Stimulated activated CD8-positive, alpha-beta memory T cell treated with anti-CD3 and anti-CD28 coated beads, Interleukin-4, amount 100 ng/mL, for 4 hours (primary cell): ENCODE data around the gene LDB2.
"Not testable (repeated sequence)": the region's sequence is repeated elsewhere in the genome, so short reads cannot be mapped to it uniquely, and the experiment has no call there.

ENCODE experiments used
- DNase-seq, 2 donors: peaks; one replicate each; pipeline ENCODE4 v3.0.0-alpha.2; 2020; ENCODE audit warnings: low read depth in 2 of 2, low spot score in 1 of 2

LDB2 gene

DNA sequence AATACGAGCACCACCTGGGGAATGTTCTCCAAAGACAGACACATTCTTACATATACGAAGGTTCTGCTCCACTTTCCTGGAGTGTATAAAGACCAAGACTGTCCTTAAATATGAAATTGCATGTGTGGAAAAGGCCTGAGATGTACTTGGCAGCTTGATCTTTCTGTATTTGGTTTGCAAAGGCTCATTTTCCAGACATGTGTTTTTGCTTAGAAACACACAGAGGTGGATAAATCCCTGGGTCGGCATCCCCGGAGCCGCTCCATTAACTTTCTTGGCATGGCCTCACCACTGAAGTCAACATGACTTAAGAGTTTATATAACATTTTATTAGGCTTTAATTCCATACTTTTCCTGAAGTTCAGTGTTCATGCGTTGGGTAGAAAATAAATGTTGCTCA lies 239.4 kb downstream of the LDB2 start:
- no peak for DNase-seq

- no peak for DNase-seq
Measured at GRCh38 chr4:16658183-16658582, 240.3 kb downstream of the LDB2 start.

- DNase-seq: no peak
Measured at GRCh38 chr4:16655111-16655510, 243.3 kb downstream of the LDB2 start.

DNA sequence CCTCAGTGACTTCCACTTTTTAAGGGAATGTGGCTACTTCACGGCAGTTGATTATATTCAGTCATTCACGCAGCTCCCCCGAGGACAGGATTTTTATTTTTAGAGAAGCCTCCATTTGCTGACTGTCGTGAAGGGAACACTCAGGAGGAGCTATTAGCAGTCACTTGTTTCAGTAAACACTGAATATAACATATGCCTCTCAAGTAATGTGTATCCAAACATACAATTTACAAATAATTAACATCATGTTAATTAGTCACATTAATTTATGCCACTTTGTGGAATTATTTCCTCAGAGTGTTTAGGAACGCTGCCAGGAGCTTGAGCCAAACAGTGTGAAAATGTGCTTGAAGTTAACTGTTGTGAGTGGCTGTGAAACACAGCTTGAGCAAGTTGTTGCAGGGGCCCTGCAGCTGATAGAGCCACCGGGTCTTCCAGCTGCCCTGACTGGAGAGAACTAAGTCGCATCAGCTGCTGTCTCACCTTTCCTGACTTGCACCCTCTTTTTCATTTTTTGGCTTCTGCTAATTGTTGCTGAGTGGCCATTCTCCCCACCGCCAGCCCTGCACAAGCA lies 245.6 kb downstream of the LDB2 start:
- no peak for DNase-seq

DNA sequence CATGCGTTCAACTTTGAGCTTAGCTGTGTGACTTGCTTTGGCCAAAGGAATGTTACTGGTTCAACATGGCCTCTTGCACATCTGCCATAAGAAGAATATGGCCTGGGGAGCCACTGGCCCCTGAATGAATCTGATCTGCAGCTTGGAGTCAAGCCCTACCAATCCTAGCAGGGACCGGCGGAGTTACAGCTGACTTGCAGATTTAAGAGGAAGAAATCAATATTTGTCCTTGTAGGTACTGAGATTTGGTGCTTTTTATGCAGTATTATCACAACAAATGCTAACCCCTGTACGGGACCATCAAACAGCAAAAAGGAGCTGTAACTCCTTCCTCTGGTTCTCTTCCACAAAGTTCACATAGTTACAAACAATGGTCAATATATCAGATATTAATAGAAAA lies 252.0 kb downstream of the LDB2 start:
- DNase-seq: no peak

- DNase-seq: no peak
Measured at GRCh38 chr4:16643893-16644292, 254.6 kb downstream of the LDB2 start.

- no peak for DNase-seq
Measured at GRCh38 chr4:16642897-16643296, 255.5 kb downstream of the LDB2 start.

DNA sequence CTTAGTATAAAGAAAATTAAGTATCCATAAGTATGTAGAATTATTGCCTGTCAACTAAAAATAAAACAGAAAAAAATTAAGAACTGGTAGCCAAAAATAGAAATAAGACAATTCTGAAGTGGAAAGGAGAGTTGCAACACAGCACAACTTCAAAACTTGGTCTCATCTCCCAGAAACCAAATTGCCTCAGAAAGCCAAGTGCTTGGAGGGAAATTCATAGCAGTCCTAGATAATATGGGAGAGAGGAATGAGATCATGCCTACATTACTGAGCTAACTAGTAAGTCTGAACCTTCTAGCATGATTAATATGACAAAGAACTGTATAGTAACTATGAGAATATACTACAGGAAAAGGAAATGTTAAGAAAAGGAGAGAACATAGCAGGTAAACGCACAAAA lies 256.5 kb downstream of the LDB2 start:
- no peak for DNase-seq

GRCh38 chr4:16636912-16637630 lies 261.4 kb downstream of the LDB2 start:
- no peak for DNase-seq

DNA sequence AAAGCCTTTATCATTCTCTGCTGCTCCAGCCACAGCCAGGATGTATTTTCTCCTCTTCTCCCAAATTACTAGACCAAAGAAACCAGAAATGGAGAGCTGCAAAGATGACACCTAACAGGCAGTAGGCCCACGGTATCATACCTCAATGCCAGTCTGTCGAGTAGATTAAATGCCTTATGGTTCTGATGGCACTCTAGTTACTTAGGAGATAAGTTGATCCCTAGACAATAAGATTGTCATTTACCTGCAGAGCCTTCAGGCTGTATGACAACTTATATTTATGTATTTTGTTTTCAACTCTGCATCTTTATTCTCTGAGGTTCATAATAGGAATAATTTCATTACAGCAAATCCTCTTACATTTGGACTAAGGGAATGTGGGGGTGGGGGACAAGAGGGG lies 262.1 kb downstream of the LDB2 start:
- DNase-seq: no peak

DNA sequence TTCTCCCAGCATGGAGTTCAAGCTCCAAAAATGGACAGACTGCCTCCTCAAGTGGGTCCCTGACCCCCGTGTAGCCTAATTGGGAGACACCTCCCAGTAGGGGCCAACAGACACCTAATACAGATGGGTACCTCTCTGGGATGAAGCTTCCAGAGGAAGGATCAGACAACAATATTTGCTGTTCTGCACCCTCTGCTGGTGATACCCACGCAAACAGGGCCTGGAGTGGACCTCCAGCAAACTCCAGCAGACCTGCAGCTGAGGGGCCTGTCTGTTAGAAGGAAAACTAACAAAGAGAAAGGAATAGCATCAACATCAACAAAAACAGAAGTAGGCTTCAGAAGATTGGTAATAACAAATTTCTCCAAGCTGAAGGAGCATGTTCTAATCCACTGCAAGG lies 269.2 kb downstream of the LDB2 start:
- not testable (repeated sequence) for DNase-seq

GRCh38 chr4:16628835-16629234 lies 269.6 kb downstream of the LDB2 start:
- not testable (repeated sequence) for DNase-seq

DNA sequence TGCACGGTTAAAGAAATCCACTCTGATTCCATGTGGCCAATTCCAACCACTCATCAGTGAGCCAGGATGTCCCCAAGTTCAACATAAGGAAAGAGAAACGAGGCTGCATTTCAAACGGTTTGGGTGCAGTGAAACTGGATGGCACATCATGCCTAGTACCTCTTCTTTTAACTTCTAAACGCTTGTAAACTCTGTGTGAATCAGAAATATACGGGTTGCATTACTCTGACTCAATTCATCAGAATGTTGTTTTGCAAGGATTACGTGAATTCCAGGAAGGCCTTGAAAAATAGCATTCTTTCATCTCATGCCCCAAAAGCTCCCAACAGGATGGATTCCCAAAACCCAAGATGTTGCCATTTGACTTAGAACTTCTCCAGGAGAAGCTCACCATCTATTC lies 270.4 kb downstream of the LDB2 start:
- DNase-seq: no peak

GRCh38 chr4:16626945-16627344 lies 271.5 kb downstream of the LDB2 start:
- no peak for DNase-seq

DNA sequence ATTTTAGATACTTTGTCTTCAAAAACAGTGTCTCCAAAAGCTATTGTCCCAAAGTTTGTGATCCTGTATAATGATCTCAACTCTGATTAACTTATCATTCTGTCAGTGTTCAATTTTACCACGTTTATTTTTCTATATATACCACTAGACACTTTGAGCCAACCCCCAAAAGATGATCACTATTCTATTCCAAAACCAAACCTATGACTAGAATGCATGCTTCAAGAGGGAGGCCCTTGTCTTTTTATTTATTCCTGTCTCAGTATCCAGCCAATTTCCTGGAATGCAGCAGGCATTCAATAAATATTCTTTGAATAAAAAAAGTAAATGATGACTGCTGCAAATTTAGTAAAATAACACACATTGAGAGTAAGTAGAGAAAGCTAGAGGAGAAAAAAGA lies 275.6 kb downstream of the LDB2 start:
- DNase-seq: no peak

- no peak for DNase-seq
Measured at GRCh38 chr4:16617435-16617834, 281.0 kb downstream of the LDB2 start.

GRCh38 chr4:16617011-16617410 lies 281.4 kb downstream of the LDB2 start:
- no peak for DNase-seq

DNA sequence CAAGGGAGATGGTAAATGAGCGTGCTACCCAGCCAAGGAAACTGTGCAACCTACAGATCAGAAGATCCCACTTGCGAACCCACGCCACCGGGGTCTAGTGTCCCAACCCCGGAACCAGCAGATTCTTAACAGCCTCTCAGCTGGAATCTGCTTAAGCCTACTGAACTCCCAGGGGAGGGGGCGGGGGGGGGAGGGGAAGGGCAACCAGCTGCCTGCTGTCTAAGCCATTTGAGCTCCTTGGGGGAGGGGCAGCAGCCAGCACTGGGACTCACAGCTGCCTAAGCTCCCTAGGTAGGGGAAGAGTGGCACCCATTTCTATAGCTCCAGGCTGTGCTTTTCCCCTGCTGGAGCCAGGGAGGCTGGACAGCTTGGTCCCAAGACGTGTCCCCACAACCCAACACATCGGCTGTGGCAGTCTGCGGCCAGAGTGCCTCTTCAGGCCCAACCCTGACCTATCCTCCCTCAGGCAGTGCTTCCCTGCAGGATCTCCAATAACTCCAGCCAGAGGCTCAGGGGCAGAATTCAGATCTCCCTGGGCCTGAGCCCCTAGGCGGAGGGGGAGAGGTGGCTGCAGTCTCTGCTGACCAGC lies 289.2 kb downstream of the LDB2 start:
- DNase-seq: no peak

- no peak for DNase-seq
Measured at GRCh38 chr4:16608611-16609125, 289.8 kb downstream of the LDB2 start.

DNA sequence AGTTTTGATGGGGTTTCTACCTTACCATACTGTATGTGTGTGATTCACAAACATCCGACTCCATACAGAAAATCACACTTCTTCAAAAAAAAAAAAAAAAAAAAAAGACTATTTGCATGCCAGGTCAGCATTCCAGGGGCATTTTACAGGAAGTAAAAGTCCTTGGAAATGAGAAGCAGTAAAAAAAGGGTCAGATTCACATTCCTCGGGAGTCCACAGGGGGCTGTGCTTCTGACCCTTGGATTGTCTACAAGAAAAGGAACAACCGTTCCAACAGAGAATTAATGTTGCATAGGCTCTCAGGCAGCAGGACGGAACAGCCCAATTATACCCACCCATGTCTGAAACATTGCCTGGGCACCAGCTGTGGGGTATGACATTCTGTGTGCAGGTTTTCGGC lies 290.3 kb downstream of the LDB2 start:
- DNase-seq: no peak

GRCh38 chr4:16607241-16608066 lies 291.0 kb downstream of the LDB2 start:
- no peak for DNase-seq

DNA sequence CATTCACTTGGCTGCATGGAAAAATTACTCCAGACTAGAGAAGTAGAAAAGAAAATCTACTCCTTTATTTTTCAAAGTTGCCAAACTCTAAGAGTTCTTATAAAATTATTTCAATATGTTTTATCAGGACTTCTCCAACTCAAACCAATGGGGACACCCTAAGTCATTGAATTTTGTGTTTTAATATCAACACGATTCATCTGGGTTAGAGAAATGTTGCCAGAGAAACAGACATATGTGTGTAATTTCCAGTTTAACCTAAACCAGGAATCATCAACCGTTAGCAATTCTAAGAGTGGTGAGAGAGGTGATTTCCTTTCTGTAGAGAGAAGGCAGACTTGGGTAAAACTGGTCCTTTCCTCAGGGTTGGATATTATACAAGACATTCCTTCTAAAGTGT lies 291.8 kb downstream of the LDB2 start:
- DNase-seq: no peak
